ENCODE data around the gene KCNAB1. TPM values are rescaled to one million over a fixed set of nuclear protein-coding genes. Genes with fewer than 3 reads are reported as not detected.

The KCNAB1 gene
- total RNA-seq, 4 donors from 2014 or later, result 0.38 to 1.5 (median 0.49) TPM

DNA sequence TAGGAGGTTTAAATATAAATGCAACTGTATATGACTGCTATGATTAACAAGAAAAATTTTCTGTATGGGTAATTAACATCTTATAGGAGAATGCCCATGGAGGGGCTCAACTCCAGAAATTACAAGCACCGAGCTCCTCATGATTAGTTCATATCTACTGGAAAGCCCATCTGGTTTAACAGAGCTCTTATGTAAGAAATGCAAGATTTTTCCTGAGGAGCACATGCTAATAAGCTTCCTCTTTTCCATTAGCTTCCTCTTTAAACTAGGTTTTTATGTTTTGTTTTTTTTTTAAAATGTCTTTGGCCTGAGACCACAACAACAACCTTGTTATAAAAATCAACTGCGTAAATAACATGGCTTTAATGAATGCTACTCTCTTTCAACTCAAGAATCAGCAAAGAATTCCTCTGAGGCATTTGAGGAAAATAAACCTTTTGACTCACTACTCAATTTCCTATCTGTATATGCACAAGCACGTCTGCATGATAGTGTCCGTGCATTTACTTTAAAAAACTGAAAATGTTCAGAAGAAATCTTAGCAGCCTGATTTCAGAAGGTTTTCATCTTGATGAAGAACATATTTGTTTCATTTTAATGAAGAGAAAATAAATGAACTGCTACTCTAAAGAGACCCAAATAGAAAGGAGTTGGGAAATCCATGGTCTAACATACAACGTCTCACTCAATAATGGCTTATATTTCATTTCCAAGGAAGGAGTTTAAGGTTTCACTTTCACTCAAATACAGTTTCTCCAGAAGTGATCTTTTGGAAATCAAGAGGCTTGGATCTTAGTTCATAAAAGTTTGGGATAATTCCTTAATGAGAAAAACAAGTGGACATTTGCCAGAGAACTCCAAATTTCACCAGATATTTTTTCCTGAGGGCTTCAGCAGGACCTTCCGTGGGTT is 180.8 kb downstream of the KCNAB1 start:
- TF ChIP-seq, protein P1, sequence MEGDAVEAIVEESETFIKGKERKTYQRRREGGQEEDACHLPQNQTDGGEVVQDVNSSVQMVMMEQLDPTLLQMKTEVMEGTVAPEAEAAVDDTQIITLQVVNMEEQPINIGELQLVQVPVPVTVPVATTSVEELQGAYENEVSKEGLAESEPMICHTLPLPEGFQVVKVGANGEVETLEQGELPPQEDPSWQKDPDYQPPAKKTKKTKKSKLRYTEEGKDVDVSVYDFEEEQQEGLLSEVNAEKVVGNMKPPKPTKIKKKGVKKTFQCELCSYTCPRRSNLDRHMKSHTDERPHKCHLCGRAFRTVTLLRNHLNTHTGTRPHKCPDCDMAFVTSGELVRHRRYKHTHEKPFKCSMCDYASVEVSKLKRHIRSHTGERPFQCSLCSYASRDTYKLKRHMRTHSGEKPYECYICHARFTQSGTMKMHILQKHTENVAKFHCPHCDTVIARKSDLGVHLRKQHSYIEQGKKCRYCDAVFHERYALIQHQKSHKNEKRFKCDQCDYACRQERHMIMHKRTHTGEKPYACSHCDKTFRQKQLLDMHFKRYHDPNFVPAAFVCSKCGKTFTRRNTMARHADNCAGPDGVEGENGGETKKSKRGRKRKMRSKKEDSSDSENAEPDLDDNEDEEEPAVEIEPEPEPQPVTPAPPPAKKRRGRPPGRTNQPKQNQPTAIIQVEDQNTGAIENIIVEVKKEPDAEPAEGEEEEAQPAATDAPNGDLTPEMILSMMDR (IDR thresholded peaks at IDR 0.05), result no peak
- no peak for TF ChIP-seq EP300 (IDR thresholded peaks at IDR 0.05)
- TF ChIP-seq POLR2AphosphoS5 (IDR thresholded peaks at IDR 0.05), result no peak
- no peak for TF ChIP-seq POLR2A (IDR thresholded peaks at IDR 0.05)
- 53% methylated on average over 6 of the region's 6 CpGs for WGBS
- no peak overlapping the region for H3K4me3 ChIP-seq

DNA sequence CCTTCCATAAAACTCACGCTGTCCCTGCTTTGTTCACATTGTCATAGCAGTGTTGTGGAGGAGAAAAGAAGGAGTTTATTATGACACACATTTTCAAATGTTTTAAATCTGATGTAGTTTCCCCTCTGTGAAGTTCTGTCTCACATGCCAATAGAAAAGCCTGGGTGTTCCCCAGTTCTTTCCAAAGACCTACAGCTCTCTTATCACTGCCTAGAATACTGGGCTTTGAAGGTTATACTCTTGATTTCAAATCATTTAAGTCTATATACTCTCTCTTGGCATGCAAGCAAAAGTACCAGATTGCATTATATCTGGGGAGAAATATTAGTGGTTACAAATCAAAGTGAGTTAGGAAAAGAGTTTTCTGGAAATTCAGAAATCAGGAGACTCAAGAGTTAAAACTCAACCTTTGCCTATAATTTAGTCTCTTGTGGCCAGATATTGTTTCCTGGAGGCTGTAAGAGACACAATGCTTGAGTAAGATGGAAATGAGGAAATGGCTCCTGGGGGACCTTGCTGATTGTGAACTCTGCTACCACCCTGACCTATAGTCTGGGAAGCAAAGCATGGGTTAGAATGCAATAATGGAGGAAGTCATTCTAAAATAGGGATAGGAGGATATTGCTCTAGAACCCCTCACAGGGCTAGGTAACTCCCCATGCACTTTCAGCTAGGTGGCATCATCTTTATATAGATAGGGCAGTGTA is 182.8 kb downstream of the KCNAB1 start:
- no peaks in the 10 kb centered on the region for H3K36me3 ChIP-seq
- no peak for DNase-seq (ENCODE audit: low spot score in 2 of 2)
- no peak overlapping the region for H3K4me3 ChIP-seq
- no peaks in the 10 kb centered on the region for H3K27me3 ChIP-seq
- 100% methylated on average over 1 of the region's 1 CpG for WGBS
- peaks cover 11% of the 10 kb centered on the region for H3K4me1 ChIP-seq
- TF ChIP-seq EP300 (IDR thresholded peaks at IDR 0.05), result no peak
- TF ChIP-seq, protein P1 (IDR thresholded peaks at IDR 0.05), result no peak
- H3K9me3 ChIP-seq, result no peaks in the 10 kb centered on the region
- no peak overlapping the region for H3K27ac ChIP-seq

More for the DNA sequence above, 180.8 kb downstream of the KCNAB1 start:
- Histone ChIP-seq H3K4me1 (peaks cover 11% of the 10 kb centered on the region), H3K27ac (no peak overlapping the region), H3K9me3 (no peaks in the 10 kb centered on the region), H3K27me3 (no peaks in the 10 kb centered on the region), H3K36me3 (no peaks in the 10 kb centered on the region)
- DNase-seq (ENCODE audit: low spot score in 2 of 2), result no peak

DNA sequence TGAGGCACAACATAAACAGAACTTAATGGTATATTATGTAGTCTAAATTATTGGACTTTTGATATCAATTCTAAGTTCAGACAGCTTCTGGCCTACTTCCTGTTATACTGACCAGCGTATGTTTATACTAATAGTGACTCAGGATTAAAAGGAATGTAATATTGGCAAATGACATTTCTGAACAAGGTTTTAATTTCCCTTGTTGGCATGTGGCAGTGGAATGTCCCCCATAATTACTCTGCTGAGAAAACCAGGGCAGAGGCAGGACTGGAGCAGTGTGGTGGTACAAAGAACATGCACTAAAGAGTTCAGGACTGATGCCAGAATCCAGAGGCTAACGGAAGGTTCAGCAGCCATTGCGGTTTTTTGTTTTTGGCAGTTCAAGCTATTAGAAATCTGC is 184.0 kb downstream of the KCNAB1 start:
- no peaks in the 10 kb centered on the region for H3K27me3 ChIP-seq
- no peak overlapping the region for H3K4me3 ChIP-seq
- H3K27ac ChIP-seq, result no peak overlapping the region
- peaks cover 11% of the 10 kb centered on the region for H3K4me1 ChIP-seq
- H3K9me3 ChIP-seq, result no peaks in the 10 kb centered on the region
- DNase-seq (ENCODE audit: low spot score in 2 of 2), result no peak
- no peak for TF ChIP-seq POLR2AphosphoS5 (IDR thresholded peaks at IDR 0.05)
- TF ChIP-seq, protein P1 (IDR thresholded peaks at IDR 0.05), result no peak
- TF ChIP-seq EP300 (IDR thresholded peaks at IDR 0.05), result no peak
- no peak for TF ChIP-seq POLR2A (IDR thresholded peaks at IDR 0.05)
- WGBS, result 43% methylated on average over 3 of the region's 3 CpGs
- no peaks in the 10 kb centered on the region for H3K36me3 ChIP-seq

DNA sequence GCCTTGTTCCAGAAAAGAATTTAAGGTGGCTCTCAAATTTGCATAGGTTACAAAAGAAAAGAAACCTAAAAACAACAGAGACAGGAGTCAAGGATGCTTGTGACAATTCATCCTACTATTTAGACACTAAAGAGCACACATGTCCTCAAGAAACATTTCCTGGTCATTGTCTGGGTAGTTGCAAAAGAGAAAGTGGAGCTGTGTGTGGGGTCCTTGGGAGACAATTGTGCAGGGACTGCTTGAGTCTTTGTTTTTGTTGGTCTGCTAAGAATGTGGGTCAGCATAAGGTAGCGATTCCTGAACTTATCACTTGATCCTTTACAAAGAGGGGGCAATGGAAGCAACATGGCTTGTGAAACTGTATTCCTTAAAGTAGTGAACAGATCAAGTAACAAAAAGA is 185.3 kb downstream of the KCNAB1 start:
- H3K4me1 ChIP-seq, result peaks cover 10% of the 10 kb centered on the region
- TF ChIP-seq, protein P1 (IDR thresholded peaks at IDR 0.05), result no peak
- TF ChIP-seq POLR2AphosphoS5 (IDR thresholded peaks at IDR 0.05) (no peak), POLR2A (IDR thresholded peaks at IDR 0.05) (no peak), EP300 (IDR thresholded peaks at IDR 0.05) (no peak)
- no peak overlapping the region for H3K4me3 ChIP-seq
- no peaks in the 10 kb centered on the region for H3K36me3 ChIP-seq
- no peaks in the 10 kb centered on the region for H3K27me3 ChIP-seq
- H3K9me3 ChIP-seq, result no peaks in the 10 kb centered on the region
- DNase-seq (ENCODE audit: low spot score in 2 of 2), result no peak
- no peak overlapping the region for H3K27ac ChIP-seq
- 97% methylated on average over 1 of the region's 1 CpG for WGBS

DNA sequence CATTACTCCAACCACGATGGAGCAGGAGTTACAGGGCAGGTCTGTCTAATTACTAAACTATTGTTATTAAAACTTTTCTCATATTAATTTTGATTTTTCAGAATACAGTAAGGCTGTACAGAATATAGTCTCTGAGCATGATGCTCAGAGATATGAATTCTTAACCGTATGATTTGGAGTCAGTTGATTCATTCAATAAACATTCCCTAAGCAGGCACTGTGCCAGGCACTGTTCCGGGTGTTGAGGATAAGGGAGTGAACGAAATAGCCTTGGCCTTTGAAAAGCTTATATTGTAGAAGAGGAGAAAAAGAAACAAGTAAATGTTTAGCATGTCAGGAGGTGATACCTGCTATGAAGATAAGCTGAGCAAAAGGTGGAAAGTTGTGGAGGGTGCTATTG is 187.3 kb downstream of the KCNAB1 start:
- no peak for TF ChIP-seq POLR2A (IDR thresholded peaks at IDR 0.05)
- TF ChIP-seq EP300 (IDR thresholded peaks at IDR 0.05), result no peak
- TF ChIP-seq POLR2AphosphoS5 (IDR thresholded peaks at IDR 0.05), result no peak
- TF ChIP-seq, protein P1 (IDR thresholded peaks at IDR 0.05), result no peak
- Histone ChIP-seq H3K27ac (no peak overlapping the region), H3K27me3 (no peaks in the 10 kb centered on the region), H3K36me3 (no peaks in the 10 kb centered on the region), H3K4me1 (peaks cover 4% of the 10 kb centered on the region), H3K9me3 (no peaks in the 10 kb centered on the region), H3K4me3 (no peak overlapping the region)
- 33% methylated on average over 4 of the region's 4 CpGs for WGBS
- no peak for DNase-seq (ENCODE audit: low spot score in 2 of 2)

Data from suprapubic skin (tissue), 4 donors.